HG03558 (cell line): ENCODE results near the gene CDYL.
"Not testable (repeated sequence)": the region's sequence is repeated elsewhere in the genome, so short reads cannot be mapped to it uniquely, and the experiment has no call there.

Experiments
- ATAC-seq: cut with Tn5 transposase; IDR thresholded peaks from one replicate; pipeline ENCODE4 v1.9.1; 2021; ENCODE audit warnings: moderate number of reproducible peaks; ENCODE audit not compliant: unreplicated experiment; ENCODE audit errors: extremely low read depth

Gene CDYL

GRCh38 chr6:4973982-4974745 lies 198.0 kb downstream of the CDYL start:
- no peak for ATAC-seq

GRCh38 chr6:4974962-4975361 lies 198.8 kb downstream of the CDYL start:
- no peak for ATAC-seq

GRCh38 chr6:4975506-4975905 lies 199.3 kb downstream of the CDYL start:
- ATAC-seq, result no peak

- ATAC-seq, result no peak
Observed at GRCh38 chr6:4977468-4977867, 201.3 kb downstream of the CDYL start.

- no peak for ATAC-seq
Observed at GRCh38 chr6:4979426-4979825, 203.2 kb downstream of the CDYL start.

GRCh38 chr6:4981761-4982160 lies 205.6 kb downstream of the CDYL start:
- no peak for ATAC-seq

GRCh38 chr6:4983322-4983721 lies 207.1 kb downstream of the CDYL start:
- ATAC-seq, result no peak

- ATAC-seq, result no peak
Observed at GRCh38 chr6:4986999-4987398, 210.8 kb downstream of the CDYL start.

- ATAC-seq, result no peak
Observed at GRCh38 chr6:4987432-4987831, 211.2 kb downstream of the CDYL start.

GRCh38 chr6:4994741-4995140 lies 218.5 kb downstream of the CDYL start:
- ATAC-seq, result no peak

- ATAC-seq, result no peak
Observed at GRCh38 chr6:4997862-4998261, 221.7 kb downstream of the CDYL start.

GRCh38 chr6:4999586-4999985 lies 223.4 kb downstream of the CDYL start:
- no peak for ATAC-seq

- ATAC-seq, result peak; percentile 96
Observed at GRCh38 chr6:5003604-5004372, 227.6 kb downstream of the CDYL start, which contains the start of gene RPP40. RPP40 (minus strand) TSS chr6:5004037; CDS start chr6:5004002, 35 bp downstream.

- no peak for ATAC-seq
Observed at GRCh38 chr6:5004373-5005037, 228.3 kb downstream of the CDYL start.

GRCh38 chr6:5005038-5005433 lies 228.8 kb downstream of the CDYL start:
- ATAC-seq, result not testable (repeated sequence)
